HL-60/S4 treated with retinoic acid at 250 ng/mL for 4 days and 3 days (cell line): ENCODE data around the gene PGF.

Experiments used
- in situ Hi-C: fragments of 300-500 bp; cut with MboI; formaldehyde crosslinking; loops from 2 replicates; pipeline ENCODE4 v1.7.0; 2022; ENCODE audit warnings: low sequenced_read_pairs

The PGF gene

DNA sequence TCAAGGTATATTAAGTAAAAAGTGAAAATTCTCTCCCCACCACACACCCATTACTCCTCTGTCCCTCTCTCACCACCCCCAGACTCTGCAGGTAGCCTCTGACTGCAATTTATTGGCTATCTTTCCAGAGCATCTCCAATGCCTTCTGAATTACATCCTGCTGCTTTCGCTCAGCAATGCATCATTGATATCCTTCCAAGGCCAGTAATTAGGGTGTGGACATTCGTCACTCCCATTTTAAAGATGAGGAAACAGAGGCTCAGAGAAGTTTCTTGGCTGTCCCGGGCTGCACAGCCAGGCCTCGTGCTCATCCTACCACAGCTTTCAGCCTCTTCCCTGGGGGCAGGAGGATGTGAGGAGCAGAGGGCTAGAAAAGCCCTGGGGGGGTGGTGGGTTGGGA, 23.6 kb upstream of the PGF start:
- in situ Hi-C loops, result no loop called here

DNA sequence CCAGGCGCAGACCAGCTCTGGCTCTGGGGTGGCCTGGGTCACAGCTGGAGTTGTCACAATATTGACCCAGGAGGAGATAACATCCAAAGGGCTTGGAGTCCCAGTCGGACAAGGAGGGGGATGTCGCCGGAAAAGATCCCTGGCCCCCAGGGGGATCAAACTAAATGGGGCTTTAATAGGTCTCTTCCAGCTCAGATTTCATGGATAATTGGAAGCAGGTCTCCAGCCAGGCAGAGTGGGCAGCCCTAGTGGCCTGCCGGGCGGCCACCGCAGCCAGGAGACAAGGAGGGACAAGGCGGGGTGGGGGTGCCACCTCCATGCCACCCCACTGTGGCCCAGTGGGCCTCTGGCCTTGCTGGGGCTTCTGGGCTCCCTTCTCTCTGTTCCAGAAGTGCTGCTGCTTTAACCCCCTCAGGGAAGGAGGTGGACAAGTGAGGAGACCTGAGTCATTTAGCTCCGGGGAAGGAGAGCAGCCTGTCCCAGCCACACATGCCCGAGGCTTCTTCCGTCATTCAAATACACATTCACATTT, 23.1 kb upstream of the PGF start:
- in situ Hi-C loops, result no loop called here

DNA sequence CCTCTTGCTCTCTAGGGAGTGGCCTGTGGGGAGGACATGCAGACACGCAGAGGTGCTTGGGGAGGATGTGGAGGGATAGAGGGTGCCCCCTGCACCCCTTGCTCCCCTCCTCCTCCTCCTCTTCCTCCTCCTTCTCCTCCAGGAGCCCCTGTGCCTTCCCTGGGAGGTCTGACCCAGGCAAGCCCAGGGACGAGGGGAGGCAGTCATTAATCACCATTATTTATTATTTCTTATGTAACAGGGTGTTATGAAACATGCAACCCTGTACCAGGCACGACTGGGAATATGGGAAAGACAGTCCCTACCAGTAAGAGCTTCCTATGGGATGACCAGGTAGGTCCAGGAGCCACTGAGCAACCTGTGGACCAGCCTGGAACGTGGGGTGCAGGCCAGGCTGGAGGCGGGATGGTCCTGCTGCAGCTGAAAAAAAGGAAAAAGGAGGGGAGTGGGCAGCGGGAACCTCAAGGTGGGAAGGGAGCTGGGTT, 22.5 kb upstream of the PGF start:
- in situ Hi-C loops, result no loop called here

DNA sequence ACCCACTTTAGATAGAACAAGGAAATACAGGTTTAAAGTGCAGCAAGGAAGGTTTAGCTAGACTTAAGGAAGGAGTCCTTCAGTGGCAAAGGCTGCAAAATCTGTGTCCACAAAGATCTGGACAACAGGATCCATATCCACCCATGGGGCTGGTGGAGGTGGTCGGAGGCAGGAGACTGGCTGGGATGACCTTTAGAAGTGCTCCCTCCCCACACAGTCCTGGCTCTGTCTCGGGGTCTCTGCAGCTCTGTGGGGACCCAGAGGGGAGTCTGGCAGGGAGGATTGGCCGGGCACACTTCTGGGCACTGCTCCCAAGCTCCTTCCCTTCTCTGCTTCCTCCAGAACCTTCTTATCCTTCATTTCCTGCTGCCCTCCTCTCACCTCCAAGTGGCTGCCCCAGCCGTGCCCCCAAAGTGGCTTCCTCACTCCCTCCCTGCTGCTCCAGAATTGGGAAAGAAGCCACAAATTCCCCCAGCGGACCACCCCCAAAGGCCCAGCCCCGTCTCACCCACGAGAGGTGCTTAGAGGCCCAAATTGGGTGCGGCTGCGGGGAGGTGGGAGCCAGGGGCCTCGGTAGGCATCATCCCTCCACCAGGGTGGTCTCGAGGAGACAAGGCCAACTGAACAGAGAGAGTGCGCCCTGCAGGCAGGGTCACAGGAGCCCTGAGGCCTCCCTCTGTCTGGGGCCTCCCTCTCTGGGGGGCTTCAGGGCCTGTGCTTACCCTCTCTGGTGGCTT, 21.9 kb upstream of the PGF start:
- in situ Hi-C loops, result no loop called here

DNA sequence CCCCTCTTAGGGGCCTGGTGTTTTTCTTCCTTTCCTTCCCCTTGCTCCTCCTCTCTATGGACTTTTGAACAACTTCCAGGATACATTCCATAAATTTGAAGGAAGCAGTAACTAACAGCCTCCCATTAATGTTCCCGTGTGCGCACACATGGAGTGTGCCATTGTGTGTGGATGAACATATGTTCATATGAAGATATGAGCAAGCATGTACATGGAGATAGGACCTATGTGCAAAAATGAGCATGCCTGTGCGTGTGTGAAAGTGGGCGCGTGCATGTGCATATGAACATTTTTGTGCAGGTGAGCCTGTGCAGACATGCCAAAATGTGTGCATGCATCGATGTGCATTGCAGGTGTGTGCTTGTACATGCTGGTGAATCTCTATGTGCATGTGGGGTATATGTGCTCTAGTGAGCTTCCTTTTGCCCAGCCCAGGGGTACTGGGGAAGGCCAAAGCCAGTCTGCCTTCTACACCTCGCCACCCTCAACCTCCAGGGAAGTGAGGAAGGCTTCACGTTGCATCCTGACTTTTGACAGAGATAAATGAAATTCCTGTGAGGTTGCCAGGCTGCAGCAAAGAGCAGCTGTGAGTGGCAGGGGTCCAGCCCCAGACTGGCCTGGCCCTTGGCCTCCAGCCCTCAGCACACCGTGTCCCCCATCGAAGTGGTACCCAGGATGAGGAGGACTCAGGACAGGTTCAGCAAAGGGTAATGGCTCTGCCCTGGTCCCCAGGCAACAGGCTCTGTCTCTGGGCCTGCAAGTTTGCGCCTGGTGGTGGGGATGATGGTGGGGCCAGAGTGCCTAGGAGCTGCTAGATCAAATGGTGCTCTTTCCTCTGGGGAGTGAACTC, 21.1 kb upstream of the PGF start:
- in situ Hi-C loops, result no loop called here

DNA sequence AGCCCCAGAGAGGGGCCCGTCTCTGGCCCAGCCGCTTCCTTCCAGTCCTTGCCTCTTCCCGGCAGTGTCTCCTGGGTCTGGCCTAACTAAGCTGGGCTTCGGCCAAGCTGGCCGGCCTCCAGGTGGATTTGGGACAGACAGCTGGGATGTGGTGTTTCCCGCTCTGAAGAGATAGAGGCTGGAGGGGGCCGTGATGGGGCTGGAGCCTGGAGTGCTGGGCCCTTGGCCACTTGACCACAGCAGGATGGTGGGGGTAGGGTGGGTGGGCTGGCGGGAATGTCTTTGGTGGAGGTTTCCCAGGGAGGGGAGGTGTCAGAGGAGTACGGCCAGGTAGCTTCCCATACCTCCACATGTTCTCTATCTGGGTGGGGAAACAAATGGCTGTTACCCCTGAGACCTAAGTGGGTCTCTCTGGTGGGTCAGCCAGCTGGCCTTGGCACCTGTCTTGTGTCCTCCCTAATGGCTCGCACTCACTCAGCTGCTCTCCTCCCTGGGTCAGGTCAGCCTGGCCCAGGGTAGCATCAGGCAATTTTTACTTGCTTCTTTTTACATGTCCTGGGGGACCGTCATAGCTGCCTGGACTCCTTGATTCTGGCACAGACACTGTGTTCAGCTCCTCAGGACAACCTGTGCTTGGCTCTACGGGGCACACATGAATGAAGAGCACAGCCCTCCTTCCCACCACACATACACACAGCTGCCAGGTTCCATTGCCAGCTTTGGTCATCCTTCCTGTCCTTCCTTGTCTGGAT, 19.8 kb upstream of the PGF start:
- in situ Hi-C loops, result no loop called here

DNA sequence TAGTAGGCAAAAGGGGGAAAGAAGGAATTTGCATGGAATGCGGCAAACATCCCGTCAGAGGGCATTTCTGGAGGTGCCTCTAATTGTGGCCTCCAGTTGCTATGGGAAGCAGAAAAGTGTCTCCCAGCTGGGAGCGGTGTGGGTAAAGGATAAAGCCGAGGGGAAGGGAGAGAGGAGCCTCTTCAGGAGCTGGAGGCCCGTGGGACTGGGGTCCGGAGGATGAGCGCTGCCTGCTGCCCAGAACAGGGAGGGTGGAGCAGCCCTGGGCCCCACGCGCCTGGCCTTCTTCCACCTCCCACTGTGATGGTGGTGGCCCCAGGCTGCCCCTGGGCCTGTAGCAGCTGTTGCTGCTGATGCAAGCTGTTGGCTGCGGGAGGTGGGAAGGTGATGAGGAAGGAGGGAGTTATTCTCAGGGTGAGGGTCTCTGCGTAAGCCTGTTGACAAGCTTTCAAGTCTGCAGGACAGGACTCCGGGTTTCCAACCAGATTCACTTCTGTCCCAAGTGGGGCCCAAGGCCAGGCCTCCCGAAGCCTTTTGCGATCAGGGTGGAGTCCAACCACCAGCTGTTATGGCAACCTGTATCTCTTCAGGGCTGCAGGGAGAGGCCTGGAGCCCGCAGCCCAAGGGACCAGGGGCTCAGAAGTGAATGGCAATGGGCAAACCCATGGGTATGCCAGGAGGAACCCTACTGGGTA, 19.1 kb upstream of the PGF start:
- in situ Hi-C loops, result no loop called here

DNA sequence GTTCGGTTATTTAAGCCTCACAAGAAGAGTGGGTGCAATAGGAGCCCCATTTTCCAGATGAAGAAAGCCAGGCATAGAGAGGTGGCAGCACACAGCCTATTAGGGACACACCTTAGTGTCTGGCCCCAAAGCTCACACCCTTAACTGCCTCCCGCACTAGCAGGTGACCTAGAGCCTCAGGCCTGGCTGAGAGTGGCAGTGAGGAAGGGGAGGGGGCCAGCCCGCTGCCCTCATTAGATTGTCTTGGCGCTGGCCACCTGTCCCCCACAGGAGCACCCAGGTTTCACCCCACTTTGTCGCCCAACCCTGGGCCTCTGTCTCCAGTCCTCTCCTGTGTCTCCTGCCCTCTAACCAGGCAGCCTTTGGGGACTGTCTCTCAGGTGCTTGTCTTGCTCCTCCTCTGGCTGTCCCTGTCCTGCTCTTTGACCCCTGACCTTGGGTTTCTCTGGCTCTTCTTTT, 18.5 kb upstream of the PGF start:
- in situ Hi-C loops, result no loop called here

DNA sequence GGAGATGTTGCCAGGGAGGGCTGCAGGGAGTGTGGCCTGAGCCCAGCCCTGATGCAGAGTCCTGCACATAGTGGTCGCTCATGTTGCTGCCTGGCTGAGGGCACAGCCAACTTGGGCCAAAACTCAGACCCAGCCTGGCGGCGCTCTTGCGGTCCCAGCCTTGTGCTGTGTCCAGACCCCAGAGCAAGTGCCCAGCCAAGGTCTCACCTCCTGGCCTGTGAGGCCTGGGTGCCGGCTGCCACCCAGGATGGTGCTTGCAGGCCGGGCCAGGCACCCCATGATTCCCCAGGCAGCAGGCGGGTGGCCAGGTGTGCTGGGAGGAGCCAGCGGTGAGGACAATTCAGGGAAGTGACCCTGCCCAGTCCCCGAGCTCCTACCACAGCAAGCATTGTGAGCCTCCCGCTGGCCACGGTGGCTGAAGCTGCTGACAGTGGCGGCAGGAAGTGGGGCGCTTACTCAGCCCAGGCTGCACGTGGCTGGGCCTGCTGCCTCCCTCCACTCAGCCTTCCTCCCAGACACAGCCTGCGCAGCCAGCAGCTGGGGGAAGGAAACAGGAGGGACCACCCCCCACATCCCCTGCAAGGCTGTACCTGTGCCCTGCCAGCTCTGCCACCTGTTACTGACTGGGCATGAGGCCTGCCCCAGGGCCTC, 17.7 kb upstream of the PGF start:
- in situ Hi-C loops, result no loop called here

DNA sequence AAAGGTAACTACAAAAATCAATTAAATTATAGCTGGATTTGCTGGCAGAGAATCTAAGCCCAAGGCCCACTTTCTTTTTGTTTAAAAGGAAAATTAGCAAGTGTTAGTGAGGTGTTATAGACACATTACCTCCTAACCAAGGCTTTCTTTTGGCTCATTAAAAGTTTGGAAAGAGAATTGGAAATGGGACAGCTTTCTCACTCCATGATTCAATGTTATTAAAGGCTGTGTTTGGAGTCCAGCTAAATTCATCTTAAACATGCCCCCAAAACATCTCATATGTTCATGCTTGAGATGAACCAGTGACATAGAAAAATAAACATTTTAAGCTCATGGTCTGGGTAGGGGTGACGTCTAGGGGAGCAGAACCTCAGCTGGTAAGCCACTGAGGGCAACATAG, 13.4 kb upstream of the PGF start:
- in situ Hi-C loops, result no loop called here

DNA sequence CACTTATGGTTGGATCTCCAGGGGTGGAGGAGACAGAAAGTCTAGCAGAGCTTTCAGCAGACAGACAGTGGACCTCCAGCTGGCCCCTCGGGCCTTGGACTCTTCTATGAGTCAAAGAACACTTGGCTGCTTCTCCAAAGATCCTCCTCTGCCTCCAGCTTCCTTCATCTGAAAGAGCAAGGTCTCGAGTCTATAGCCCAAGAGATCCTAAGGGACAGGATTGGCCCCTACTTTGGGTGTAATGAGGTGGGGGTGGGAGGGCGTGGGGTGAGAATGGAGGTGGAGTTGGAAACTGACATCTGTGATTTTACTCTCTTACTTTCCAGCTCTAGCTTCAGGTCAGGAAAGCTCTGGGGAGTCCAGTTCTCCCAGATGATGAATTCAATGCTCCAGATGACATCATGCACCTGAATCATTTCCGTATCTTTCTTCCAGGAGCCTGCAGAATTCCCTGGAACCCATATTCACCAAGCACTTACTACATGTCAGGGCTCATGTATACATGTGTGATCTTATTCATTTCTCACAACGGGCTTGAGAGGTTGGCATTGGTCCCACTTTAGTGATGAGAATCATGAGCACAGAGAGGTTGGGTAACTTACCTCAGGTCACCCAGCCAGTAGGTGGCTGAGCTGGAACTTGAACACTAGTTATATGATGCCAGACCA, 10.2 kb upstream of the PGF start:
- in situ Hi-C loops, result no loop called here

DNA sequence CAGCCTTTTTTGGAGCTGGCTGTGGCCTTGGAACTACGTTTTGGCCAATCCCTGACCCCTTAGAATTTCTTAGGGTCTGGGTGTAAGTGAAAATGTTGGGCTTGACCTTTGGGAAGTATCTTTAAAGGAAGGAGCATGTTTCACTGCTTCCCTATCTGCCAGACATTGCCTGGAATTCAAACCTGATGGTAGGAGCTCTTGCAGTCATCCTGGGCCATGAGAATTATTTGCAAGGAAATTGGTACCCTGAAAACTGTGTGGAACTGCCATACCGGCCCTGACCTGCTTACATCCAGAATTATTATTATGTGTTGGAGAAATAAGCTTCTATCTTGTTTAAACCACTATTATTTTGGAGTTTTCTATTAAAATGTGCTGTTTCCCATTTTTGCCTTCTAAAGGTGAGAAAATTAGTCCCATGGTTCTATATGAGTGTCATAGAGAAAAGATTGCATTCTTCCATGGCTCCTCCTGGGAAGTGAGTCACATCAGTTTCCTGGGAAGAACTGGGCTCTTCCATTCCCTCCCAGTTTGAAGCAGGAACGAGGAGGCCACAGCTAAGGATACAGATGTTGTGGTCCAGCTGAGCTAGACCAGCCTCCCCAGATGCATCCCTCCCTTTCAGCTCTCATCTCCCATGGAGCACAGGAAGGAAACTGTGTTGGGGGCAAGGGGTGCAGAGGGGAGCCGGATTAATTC, 9.5 kb upstream of the PGF start:
- in situ Hi-C loops, result no loop called here

DNA sequence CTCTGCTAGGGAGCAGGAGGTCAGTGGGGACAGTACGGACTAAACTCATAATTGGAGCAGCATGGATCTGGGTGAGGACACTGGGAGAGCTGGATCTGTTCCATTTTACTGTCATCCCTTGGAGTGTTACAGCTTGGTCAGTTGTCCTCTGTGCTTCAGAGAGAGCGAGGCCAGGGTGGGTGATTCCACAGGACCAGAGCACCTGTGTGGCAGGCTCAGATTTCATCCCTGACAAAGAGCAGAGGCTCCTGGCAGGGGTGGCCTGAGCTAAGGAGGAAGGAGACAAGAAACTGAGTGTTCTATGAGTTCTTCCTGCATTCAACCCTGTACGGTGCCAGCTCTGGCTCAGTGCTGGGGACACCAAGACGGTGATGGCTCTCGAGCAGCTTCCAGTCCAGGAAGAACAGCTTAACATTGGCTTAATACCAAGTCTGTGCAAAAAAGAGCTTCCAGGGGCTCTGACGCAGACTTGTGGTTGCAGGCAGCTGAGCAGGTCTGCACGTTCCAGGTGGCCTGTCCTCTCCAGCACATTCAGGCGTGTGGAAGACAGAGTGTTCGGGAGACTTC, 8.4 kb upstream of the PGF start:
- in situ Hi-C loops, result no loop called here

DNA sequence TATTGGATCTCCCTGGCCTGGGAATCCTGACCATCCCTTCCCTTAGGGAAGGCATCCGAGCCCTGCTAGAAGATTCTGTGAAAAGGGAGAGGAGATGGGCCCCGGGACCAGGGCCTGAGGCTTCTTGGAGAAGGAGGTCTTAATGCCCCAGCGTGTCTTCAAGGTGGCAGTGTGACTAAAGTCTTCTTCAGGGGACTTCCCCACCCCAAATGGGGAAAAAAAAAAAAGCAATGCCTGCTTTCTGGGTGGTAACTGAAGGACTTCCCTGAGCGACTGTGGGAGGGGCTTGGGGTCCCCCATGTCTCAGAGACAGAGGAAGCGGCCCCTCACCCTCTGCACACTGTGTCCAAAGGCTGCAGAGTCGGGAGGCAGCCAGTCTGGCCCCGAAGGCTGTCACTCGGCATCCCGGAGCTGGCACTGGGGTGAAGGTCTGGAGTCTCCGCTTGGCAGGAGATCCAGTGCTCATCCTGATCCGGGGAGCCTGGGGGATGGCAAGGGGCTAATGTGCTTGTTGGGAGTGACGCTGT, 7.8 kb upstream of the PGF start:
- in situ Hi-C loops, result no loop called here

DNA sequence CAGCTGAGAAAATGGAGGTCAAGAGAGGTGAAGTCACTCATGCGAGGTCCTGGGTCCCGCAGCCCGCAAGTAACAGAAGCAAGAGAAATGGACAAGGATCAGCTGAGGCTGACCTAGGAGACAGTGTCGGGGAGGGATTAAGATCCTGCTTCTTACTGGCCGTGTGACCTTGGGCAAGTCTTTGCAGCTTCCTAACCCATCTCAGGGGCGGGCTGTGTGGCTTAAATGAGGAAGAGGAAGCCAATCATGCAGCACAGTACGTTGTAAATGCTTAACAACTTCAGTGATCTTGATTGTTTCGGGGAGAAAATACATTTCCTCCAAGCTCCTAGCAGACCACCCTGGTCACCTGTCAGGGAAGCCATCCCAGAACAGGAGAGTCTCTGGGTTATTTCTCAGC, 7.1 kb upstream of the PGF start:
- in situ Hi-C loops, result no loop called here

DNA sequence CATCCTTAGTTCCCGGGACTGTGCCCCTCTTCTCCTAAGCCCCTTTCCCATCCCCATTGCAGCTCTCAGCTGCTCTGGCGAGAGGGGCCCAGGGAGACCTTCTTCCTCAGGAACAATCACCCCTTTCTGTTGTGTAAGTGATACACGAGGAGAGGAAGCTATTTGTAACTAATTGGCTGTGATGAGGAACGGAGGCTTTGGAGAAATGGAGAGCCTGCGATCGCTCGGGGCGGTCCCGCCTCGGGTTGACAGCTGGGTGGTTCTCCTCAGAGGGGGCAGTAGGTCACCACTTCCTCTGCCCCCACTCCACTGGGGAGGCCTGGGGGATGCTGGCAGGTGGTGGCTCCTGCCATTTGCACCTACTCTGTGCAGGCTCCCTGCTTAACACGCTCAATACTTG, 6.6 kb upstream of the PGF start:
- in situ Hi-C loops, result no loop called here

DNA sequence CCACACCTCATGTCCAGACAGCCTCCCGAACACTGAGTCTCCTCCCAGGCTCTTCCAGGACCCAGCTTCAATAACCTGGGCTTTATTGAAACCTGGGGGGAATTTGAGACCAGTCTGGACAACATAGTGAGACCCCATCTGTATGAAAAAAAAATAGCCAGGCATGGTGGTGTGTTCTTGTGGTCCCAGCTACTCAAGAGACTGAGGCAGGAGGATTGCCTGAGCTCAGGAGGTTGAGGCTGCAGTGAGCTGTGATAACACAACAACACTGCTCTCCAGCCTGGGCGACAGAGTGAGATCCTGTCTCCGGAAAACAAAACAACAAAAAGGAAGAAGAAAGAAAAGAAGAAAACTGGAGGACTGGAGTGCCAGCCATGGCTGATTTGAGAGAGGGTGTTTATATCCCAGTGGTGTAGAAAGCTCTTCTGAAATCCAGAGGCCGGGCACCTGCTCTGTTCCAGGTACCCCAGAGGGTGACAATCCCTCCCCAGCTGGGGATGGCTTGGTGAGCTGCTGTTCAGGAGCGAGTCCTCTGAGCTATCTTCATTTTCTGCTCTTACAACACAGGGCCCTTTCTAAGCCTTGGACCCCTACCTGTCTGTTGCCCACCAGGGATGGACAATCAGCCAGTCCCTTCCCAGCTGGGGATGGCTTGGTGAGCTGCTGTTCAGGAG, 6.0 kb upstream of the PGF start:
- in situ Hi-C loops, result no loop called here

DNA sequence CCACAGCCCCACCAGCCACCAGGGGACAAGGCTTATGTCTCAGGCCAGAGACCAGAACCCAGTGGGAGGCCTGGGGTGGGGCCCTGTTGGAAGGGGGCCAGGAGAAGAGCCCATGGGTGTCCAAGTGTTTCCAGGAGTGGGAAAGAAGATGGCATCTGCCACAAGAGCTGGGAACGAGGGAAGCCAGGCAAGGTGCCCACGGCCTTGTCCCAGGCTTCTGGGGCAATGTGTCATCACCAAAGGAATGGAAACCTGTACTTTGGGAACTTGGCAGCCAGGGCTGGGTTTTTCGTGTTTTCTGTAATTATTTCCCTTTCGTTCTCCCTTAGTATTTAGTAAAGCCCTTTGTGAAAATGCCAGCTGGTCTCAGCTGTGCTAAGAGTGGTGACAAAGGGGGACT, 5.3 kb upstream of the PGF start:
- in situ Hi-C loops, result no loop called here
